Nucleus accumbens (tissue), 56 donors: ENCODE measurements around the gene PIGZ.

ENCODE experiments used
- DNase-seq, 56 donors: peaks; one replicate each; lab custom pipeline; 2025; lab: John Stamatoyannopoulos, UW

PIGZ gene

DNA sequence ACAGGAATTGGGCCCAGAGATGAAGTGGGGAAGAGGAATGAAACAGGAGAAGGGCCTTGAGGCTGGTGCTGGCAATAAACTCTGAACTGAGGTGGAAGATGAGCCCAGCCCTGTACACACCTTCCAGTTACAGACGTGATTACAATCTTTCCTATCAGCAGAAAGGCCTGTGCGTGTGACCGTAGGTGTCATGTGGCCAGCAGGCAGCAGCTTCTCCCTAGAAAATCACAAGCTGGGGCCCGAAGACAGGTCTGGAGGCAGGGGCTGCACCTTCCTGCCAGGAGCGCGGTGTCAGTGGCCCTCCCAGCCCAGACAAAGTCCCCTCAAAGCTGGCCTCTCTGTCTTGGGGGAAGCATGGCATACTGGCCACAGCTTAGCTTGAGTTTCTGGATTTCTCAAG is 16.7 kb upstream of the PIGZ start:
- DNase-seq, result no peak

DNA sequence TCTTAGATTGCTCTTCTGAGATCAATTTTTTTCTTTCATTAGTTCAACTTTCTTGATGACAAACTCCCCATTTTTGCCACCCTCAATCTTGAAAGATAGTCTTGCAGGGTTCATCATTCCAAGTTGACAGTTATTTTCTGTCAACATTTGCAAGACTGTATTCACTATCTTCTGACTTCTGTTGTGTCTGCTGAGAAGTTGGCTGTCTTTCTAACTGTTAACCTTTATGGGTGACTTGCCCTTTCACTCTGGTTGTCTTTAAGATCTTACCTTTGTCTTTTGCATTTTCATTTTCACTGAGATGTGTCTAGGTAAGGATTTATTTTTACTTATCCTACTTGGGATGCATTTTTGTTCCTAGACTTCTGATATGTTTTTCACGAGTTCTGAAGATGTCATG is 14.6 kb upstream of the PIGZ start:
- no peak for DNase-seq

- DNase-seq, result no peak
Measured at GRCh38 chr3:196981657-196982056, 13.0 kb upstream of the PIGZ start.

DNA sequence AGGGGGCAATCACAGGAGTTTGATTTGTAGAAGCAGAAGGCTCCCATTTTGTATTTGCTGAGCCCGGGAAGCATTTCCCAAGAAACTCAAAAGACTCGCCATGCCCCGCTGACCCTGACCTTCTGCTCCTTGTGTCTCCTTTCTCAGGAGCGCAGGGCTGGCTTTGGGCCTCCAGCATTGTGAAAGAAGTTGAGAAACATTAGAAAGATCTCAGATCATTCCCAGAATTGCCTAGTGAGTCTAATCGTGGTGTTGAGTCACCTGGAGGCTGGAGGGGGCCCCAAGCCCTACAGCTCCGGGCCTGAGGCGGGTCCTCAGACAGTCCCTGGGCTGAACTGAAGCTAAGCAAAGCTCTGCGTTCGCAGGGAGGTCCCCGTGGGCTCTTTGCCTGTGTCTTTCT is 10.9 kb upstream of the PIGZ start:
- DNase-seq, result no peak

DNA sequence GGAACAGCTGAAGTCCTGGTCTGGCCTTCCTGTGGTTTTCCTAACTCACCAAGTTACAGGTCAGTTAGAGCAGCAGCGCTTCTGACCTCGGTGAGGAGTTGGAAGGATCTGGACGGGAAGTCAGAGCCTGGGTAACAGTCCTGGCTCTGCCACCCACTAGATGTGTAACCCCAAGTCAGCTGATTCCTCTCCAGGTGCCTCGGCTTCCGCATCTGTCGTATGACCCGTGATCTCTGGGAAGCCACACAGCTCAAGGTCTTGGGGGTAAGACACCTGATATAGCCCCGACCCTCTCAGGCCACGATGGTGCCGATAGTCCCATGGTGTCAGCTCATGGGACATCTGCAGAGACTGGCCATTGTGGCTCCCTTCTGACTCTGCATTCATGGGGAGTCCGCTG is 8.3 kb upstream of the PIGZ start:
- DNase-seq, result no peak

- DNase-seq, result no peak
Measured at GRCh38 chr3:196975349-196975748, 6.7 kb upstream of the PIGZ start.

DNA sequence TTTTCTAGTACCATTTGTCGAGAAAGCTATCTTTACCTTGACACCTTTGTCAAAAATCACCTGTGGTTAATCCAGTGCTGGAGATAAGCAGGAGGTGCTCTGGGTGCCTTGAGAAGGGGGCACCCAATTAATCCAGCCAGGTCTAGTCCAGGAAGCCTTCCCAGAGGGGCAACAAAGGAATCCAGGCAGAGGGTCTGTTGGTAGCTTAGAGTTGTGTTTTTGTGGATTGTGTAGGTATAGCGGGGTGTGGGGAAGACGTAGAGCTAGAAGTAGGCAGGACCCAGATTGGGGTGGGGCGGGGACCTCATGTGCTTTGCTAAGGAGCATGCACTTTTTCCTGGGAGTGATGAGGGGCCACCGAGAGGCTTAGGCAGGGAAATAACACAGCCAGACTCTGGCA is 6.0 kb upstream of the PIGZ start:
- DNase-seq, result no peak

DNA sequence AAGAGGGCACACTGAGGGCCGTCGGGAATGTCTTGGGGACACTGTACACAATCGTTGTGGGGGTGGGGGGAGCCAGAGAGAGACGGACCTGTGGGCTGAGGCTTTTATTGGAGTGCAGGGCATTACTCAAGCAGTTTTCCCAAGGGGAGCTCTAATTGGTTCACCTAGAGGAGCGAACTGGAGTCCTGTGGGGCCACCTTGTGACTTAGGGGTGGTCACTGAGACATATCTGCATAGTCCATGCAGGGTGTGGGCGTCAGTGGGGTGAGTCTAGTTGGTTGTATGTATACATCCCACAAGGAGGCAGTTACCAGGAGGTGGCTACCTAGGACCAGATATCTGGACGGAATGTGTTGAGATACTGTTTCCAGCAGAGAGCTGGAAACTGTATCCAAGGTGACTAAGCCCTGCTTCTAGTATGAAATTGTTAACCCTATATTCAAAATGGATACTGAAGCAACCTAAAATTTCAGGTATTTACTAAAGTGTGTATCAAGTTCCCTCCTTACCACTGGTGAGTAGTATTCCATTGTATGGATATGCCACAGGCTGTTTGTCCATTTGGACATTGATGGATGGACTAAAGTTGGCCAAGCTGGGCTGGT is 2.6 kb upstream of the PIGZ start:
- DNase-seq, result no peak

- DNase-seq, result no peak
Measured at GRCh38 chr3:196970547-196971093, 2.0 kb upstream of the PIGZ start.

GRCh38 chr3:196969660-196970546 is 1.3 kb upstream of the PIGZ start:
- DNase-seq, result peak in 29 of 56 donors; percentile 4 to 62 (median 25)

DNA sequence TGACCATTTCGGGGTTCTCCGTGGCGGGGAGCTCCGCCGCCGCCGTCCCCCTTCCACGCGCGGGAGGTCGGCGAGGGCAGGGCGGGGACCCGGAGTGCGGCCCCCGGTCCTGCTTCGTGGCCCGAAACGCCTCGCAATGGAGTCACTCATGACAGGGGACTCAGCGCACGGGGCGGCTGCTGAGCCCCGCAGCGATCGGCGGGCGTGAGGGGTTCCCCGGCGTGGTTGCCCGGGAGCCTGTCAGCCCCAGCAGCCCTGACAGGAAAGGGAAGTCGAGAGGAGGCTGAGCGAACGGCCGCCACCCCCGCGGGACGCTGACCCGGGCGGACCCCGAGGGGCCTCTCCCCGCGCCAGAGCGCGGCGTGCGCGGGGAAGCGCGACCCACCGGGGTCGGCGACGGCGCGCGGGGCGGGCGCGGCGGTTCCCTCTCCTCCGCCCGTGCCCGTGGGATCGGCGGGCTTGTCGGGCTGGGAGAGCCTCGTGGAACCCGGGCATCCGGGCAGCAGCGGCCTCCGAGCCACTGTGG is 564 bp upstream of the PIGZ start:
- DNase-seq, result peak in 5 of 56 donors; percentile 24 to 40 (median 31)

DNA sequence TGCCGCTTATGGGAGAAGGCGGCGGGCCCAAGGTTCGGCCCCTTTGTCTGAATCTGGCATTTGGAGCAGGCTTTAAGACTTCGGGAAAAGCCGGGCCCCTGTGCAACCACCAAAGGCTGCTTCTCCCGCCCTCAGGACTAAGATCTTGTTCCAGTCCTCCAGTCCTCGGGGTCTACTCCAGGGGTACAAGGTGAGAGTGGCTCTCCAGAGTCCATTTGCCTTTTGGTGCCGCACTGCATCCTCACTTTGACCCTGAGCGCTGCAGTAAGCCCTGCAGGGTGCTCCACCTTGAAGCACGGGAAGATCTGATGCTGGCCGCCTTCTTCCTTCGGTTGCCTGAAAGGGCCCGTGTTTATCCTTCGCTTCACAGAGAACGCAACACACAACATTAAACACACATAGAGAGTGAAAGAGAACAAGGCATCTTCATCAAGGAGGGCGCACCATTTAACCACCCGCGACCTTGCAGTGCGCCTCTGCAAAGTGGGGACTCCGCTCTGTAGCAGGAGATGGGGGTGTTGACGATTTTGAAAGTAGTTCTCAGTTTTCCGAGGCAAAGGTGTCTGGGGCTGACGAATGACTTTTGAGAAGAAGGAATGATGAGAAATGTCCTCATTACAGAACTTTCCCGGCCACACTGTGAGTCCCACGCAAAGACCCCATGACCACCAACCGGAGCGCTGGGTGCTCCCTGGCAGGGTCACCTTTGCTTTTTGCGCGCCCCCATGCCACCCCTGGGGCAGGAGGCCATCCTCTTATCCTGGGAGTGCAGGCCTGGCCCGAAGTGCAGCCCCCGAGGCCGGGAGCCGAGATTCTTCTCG is 1.0 kb downstream of the PIGZ start:
- no peak for DNase-seq

DNA sequence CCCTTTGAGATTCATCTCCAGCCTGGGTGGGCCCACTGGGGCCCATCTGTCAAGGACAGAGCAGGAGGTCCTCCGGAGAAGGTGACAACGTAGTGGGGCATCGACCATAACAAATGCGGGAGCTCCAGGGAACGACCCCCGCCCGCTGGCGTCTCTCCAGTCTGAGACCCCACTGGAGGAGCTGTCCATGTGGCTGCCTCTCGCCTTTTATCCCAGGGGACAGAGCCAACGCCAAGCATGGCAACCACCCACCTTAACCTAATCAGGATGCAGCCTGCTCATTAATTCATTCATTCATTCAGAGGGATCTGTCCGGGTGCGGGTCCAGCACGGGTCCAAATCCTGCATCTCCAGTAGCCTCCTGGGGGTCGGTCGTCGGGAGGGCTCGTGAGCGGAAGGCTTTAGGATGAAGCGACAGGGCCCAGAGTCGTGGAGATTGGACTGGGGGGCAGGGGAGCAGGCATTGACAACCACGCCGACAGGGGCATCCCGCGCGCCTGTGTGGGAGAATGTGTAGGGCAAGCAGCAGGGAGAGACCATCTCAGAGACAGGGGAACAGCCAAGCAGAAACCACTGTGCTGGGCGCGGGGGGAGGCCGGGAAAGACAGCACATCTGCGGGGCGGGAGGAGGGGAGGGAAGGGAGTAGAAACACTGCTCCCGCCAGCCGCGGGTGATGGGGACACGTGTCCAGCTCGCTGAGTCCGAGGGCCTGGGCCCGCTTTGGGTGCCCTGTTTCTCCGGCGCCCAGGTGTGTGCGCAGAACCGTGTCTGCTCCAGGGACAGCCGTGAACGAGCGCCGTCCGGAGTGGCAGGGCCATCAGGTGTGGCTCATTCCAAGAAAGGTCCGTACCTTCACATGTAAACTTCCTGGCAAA is 1.9 kb downstream of the PIGZ start:
- DNase-seq, result peak in 11 of 56 donors; percentile 2 to 46 (median 19)

GRCh38 chr3:196965804-196966173 is 2.8 kb downstream of the PIGZ start:
- DNase-seq, result no peak

DNA sequence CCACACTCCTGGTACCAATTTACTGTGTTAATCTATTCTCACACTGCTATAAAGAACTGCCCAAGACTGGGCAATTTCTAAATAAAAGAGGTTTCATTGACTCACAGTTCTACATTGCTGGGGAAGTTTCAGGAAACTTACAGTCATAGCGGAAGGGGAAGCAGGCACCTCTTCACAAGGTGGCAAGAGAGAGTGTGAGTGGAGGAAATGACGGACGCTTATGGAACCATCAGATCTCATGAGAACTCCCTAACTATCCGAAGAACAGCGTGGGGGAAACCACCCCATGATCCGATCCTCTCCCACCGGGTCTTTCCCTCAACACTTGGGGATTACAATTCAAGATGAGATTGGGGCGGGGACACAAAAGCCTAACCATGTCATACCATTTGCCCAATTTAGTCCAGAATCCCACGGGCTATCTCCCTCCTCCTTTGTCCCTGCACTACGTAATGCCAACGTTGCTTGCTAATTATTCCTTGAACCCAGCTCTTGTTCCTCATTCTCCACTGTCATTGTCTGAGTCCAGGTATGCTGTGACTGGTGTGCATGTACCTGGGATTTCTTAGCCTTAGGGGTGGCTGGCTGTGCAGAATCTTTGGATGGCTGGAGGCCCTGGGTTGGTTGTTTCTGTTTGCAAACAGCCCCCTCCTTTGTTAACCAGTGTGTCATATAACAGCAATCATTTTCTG is 3.4 kb downstream of the PIGZ start:
- no peak for DNase-seq

- no peak for DNase-seq
Measured at GRCh38 chr3:196963631-196963953, 5.0 kb downstream of the PIGZ start.

DNA sequence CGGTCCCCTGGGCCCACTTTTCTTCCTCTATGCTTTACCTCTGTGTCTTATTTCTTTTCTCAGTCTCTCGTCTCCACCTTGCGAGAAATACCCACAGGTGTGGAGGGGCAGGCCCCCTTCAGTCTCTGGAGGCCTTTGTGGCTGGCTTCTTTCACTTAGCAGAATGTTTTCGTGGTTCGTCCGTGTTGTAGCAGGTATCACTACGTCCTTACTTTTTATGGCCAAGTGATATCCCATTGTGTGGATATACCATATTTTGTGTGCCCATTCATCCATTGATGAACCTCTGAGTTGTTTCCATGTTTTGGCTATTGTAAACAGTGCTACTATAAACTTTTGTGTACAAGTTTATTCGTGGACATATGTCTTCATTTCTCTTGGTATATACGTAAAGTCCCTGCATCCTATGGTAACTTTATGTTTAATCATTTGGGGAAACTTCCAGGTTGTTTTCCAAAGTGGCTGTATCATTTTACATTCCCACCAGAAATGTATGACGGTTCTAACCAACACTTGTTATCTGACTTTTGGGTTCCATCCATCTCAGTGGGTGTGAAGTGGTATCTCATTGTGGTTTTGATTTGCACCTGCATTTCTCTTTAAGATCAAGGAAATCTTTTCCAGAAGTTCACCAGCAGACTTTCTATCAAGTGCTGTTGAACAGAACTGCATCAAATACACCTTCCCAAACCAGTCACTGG is 5.6 kb downstream of the PIGZ start:
- DNase-seq, result no peak

- DNase-seq, result no peak
Measured at GRCh38 chr3:196962108-196962929, 6.3 kb downstream of the PIGZ start.
